Measurements from ENCODE around the gene TCF23. TPM values are rescaled to one million over a fixed set of nuclear protein-coding genes. Genes with fewer than 3 reads are reported as not detected.

The TCF23 gene
- total RNA-seq = not detected in 2 replicates

GRCh38 chr2:27148801-27149439, at the start of gene TCF23:
Gene TCF23, plus strand, starts transcription at chr2:27149004. Its CDS starts 130 bp downstream, at chr2:27149134.

GRCh38 chr2:27118525-27119329, 30.1 kb upstream of the TCF23 start, which contains the start of gene CGREF1:
Gene CGREF1, minus strand, starts transcription at chr2:27119128. Its CDS starts 14,762 bp downstream, at chr2:27104366.

DNA sequence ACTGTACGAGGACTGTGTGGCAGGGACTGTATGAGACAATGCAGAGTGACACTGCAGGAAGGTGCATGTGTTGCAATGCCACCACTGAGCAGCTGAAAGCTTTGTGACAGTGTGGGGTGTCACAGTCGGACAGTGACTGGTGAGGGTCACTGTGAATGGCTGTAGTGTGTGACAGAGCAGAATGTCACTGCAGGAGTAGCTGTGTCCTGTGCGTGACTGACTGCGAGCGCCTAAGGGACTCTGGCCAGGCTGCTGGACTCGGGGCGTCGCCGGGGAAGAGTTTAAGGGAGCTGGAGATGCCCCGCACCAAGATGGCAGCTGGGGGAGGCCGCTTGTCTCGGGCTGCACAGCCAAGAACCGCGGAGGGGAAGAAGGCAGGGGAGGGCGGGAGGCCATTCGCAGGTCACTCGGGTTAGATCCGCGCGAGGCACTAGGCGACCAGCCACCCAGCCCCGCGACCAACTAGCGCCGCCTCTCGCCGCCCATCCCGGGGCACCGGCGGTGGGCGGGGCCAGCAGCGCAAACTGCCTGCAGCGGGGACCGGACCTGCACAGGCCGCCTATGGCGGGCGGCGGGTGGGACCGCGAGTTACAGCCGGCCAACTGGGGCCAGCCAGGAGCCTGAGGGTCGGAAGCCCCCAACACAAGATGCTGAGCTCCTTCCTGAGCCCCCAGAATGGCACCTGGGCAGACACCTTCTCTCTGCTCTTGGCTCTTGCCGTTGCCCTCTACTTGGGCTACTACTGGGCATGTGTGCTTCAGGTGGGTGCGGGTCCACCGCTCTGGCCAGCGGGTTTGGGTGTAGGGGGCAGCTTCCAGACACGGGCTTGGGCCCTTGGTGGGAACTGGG, 25.3 kb upstream of the TCF23 start, which contains the start of gene ABHD1:
Gene ABHD1 (plus strand): TSS at position 514 of the 849 bp plus-strand sequence. CDS start 134 bp downstream, at position 648.

DNA sequence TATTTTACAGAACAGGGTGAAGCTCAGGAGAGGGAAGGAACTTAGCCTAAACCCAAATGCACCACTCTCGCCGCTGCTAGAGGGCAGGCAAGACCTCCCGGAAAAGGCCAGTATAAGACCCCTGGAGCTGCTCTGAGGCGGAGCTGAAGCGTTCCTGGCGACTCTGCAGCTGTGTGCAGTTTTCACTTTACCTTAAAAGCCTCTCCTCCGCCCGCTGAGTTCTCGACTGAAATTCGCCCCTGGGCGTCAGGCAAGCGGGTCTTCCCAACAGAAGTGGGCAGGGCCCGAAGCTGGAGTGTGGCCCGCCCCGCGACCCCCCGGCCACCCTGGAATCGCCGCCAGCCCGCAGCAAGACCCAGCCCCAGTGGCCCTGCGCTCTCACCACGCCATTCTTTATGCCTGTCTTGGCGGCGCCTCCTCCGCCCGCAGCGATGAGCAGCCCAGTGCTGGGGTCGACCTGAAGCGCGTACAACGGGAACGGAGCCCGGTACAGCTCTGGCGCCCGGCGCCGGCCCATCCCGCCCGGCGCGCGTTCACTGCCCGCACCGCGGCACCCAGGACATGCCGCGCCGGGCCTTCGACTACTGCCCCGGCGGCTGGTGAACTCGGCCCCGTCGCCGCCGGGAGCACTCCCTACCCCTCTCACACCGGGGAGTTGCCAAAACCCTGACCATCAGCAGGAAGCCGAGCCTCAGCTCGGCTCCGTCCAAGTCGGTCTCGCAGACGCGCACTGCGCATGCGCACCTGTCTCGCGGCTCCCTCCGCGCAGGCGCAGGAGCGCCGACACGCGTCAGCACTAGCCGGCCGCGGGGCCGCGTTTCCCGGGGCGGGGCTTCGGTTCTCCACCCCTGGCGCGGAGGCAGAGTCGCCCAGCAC, 14.7 kb upstream of the TCF23 start, which contains the start of gene PREB:
Gene PREB (minus strand): TSS at position 732 of the 876 bp plus-strand sequence. CDS start 215 bp downstream, at position 517.

DNA sequence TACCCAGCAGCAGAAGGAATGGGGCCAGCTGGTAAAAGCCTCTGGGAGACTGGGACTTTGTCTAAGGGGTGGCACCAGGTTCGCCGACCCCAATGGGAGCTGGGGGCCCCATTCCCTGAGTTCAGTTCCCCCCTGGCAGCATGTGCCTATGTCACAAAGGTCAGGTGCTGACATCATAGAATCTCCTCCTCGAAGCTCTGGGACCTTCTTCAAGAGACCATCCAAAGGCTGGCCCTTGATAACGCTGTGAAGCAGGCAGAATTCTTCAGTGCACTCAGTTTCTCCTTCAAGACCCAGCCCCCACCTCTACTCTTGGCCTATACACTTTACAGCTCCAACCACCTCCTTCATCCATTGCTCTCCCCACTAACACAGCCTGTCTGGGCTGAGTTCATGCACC, 9.5 kb upstream of the TCF23 start, which contains the start of gene PRR30:
Gene PRR30 (minus strand): TSS at position 101 of the 400 bp plus-strand sequence. CDS start 1,081 bp downstream, outside the sequence.

Other genes with a start within 250 kb of the TCF23 start
- gene MAPRE3, start 178.4 kb upstream of the TCF23 start, total RNA-seq = 3.6 and 5.7 TPM in 2 replicates
- gene TMEM214, start 116.0 kb upstream of the TCF23 start, total RNA-seq = 38.1 and 38.7 TPM in 2 replicates
- gene AGBL5, start 97.3 kb upstream of the TCF23 start, total RNA-seq = 16.5 and 20.5 TPM in 2 replicates
- 560 and 659 TPM in 2 replicates for gene OST4, start 77.3 kb upstream of the TCF23 start, total RNA-seq
- gene EMILIN1, start 70.4 kb upstream of the TCF23 start, total RNA-seq = 260 and 292 TPM in 2 replicates
- 0.81 and 1.3 TPM in 2 replicates for gene KHK, start 62.2 kb upstream of the TCF23 start, total RNA-seq
- 7.0 and 12.2 TPM in 2 replicates for gene CGREF1, start 29.9 kb upstream of the TCF23 start, total RNA-seq
- gene ABHD1, start 25.2 kb upstream of the TCF23 start, total RNA-seq = 0.40 TPM in 1 of 2 replicates, not detected in the other
- gene PREB, start 14.4 kb upstream of the TCF23 start, total RNA-seq = 40.1 and 54.8 TPM in 2 replicates
- gene PRR30, start 9.6 kb upstream of the TCF23 start, total RNA-seq = not detected in 2 replicates
- 219 and 241 TPM in 2 replicates for gene ATRAID, start 63.0 kb downstream of the TCF23 start, total RNA-seq
- 6.2 and 10.8 TPM in 2 replicates for gene SLC5A6, start 63.3 kb downstream of the TCF23 start, total RNA-seq
- 20.6 and 26.8 TPM in 2 replicates for gene CAD, start 68.4 kb downstream of the TCF23 start, total RNA-seq
- gene SLC30A3, start 114.0 kb downstream of the TCF23 start, total RNA-seq = 0.19 TPM in 1 of 2 replicates, not detected in the other
- not detected in 2 replicates for gene DNAJC5G, start 126.4 kb downstream of the TCF23 start, total RNA-seq
- 0.13 and 0.19 TPM in 2 replicates for gene TRIM54, start 133.4 kb downstream of the TCF23 start, total RNA-seq
- 0.40 and 0.50 TPM in 2 replicates for gene UCN, start 159.4 kb downstream of the TCF23 start, total RNA-seq
- 72.7 and 75.7 TPM in 2 replicates for gene MPV17, start 174.1 kb downstream of the TCF23 start, total RNA-seq
- gene GTF3C2, start 207.8 kb downstream of the TCF23 start, total RNA-seq = 21.0 and 22.5 TPM in 2 replicates
- gene EIF2B4, start 221.3 kb downstream of the TCF23 start, total RNA-seq = 29.8 and 33.2 TPM in 2 replicates
- gene SNX17, start 221.6 kb downstream of the TCF23 start, total RNA-seq = 136 and 145 TPM in 2 replicates
- 6.4 and 7.5 TPM in 2 replicates for gene ZNF513, start 231.7 kb downstream of the TCF23 start, total RNA-seq

Measured in aortic smooth muscle cell (primary cell).